ENCODE results near the gene UMAD1. TPM values are rescaled to one million over a fixed set of nuclear protein-coding genes. Genes with fewer than 3 reads are reported as not detected.
"Not testable (repeated sequence)": the region's sequence is repeated elsewhere in the genome, so short reads cannot be mapped to it uniquely, and the experiment has no call there.

Gene UMAD1
- total RNA-seq, 1 donor from 2014 or later = 16.4 TPM

GRCh38 chr7:7820939-7821338 lies 180.4 kb downstream of the UMAD1 start:
- Histone ChIP-seq H3K27ac (replicated peaks) (no peak overlapping the region), H3K27me3 (ENCODE audit: low read depth) (no peaks in the 10 kb centered on the region), H3K4me1 (no peaks in the 10 kb centered on the region), H3K9me3 (replicated peaks) (no peaks in the 10 kb centered on the region), H3K36me3 (no peaks in the 10 kb centered on the region), H3K4me3 (no peak overlapping the region)
- intact Hi-C loops (cut with micrococcal nuclease) = no loop called here
- TF ChIP-seq CTCF (IDR thresholded peaks at IDR 0.05; ENCODE audit: borderline replicate concordance) = no peak
- DNase-seq = no peak

DNA sequence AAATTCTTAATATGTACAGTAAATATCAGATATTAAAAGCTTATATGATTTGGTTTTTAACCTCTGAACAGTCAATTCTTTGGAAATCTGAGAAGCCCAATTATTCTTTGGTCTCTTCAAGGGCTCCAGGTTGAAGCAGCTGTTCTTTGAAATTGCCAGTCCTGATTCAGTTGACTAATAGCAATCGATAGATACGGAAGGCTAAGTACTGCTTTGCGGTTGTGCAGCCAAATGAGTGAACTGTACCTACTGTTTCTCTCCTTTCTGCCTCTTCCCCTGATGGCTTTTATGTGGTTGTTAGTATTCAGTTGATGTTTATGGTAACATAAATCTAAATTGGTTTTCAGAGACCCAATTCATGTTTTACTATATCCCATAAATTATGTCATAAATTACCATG lies 181.0 kb downstream of the UMAD1 start:
- no peaks in the 10 kb centered on the region for H3K4me1 ChIP-seq
- no peaks in the 10 kb centered on the region for H3K27me3 ChIP-seq (ENCODE audit: low read depth)
- intact Hi-C loops (cut with micrococcal nuclease) = no loop called here
- no peak for TF ChIP-seq CTCF (IDR thresholded peaks at IDR 0.05; ENCODE audit: borderline replicate concordance)
- H3K36me3 ChIP-seq = no peaks in the 10 kb centered on the region
- no peaks in the 10 kb centered on the region for H3K9me3 ChIP-seq (replicated peaks)
- no peak overlapping the region for H3K4me3 ChIP-seq
- no peak overlapping the region for H3K27ac ChIP-seq (replicated peaks)
- DNase-seq = no peak

- H3K36me3 ChIP-seq; H3K27ac ChIP-seq (replicated peaks); H3K4me3 ChIP-seq; H3K27me3 ChIP-seq (ENCODE audit: low read depth); H3K9me3 ChIP-seq (replicated peaks); intact Hi-C loops (cut with micrococcal nuclease); H3K4me1 ChIP-seq; DNase-seq: not testable (repeated sequence)
Observed at GRCh38 chr7:7825294-7825693, 184.7 kb downstream of the UMAD1 start.

GRCh38 chr7:7829667-7830066 lies 189.1 kb downstream of the UMAD1 start:
- Histone ChIP-seq H3K36me3 (no peaks in the 10 kb centered on the region), H3K4me3 (no peak overlapping the region), H3K27ac (replicated peaks) (no peak overlapping the region), H3K27me3 (ENCODE audit: low read depth) (no peaks in the 10 kb centered on the region), H3K4me1 (no peaks in the 10 kb centered on the region), H3K9me3 (replicated peaks) (no peaks in the 10 kb centered on the region)
- no peak for TF ChIP-seq CTCF (IDR thresholded peaks at IDR 0.05; ENCODE audit: borderline replicate concordance)
- intact Hi-C loops (cut with micrococcal nuclease) = no loop called here
- DNase-seq = no peak

DNA sequence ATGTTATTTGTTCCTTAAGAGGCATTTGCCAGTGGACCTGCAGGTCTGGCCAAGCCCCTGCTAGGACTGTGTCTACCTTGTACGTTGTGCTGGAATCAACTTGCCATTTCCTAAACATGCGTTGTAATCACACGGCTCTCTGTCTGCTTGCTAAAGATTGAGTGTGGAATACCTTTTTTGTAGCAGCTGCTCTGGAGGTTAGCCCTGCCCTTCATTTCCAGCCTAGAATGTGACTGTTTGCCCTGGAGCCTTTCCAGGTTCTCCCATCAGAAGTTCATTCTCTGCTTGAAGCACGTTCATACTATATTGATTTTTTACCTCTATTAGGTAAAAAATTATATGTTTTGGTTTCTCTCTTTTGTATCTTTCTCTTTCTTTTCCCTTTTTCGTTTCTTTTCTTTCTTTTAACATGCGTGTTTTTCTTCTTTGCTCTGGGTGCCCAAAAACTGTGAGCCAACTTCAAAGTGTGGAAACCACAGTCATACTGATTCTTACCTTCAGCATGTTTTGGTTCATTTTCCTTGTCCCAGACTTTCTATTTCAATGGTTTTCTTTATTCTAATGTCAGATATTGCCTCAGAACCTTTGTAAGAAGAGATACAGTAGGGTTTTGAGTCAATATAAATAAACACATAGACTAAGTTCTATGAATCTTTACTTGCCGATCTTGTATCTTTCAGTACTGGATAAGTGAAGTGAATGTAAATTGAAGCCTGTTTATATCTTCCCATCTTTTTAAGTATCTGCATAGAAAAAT lies 189.7 kb downstream of the UMAD1 start:
- intact Hi-C loops (cut with micrococcal nuclease) = no loop called here
- Histone ChIP-seq H3K9me3 (replicated peaks) (no peaks in the 10 kb centered on the region), H3K4me1 (no peaks in the 10 kb centered on the region), H3K4me3 (no peak overlapping the region), H3K27ac (replicated peaks) (no peak overlapping the region), H3K36me3 (no peaks in the 10 kb centered on the region), H3K27me3 (ENCODE audit: low read depth) (no peaks in the 10 kb centered on the region)
- DNase-seq = no peak
- no peak for TF ChIP-seq CTCF (IDR thresholded peaks at IDR 0.05; ENCODE audit: borderline replicate concordance)

DNA sequence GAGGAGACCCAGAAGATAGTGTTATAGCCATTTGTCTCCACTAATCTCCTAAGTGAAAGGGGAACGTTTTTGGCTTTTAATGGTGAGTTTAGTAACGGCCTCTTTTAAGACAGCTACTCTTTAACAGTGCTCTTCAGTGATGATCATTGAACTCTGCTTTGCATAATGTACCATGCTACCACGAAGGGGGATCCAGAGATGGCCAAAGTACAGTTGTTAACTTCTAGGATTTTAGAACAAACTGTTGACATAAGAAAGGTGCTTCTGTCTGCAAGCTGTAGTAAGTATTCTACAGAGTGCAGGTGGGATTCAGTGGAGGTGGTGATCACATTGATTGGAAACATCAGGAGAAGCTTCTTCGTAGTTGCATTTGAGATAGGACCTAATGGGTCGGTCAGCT lies 192.0 kb downstream of the UMAD1 start:
- Histone ChIP-seq H3K27me3 (ENCODE audit: low read depth) (no peaks in the 10 kb centered on the region), H3K27ac (replicated peaks) (no peak overlapping the region), H3K36me3 (no peaks in the 10 kb centered on the region), H3K9me3 (replicated peaks) (no peaks in the 10 kb centered on the region), H3K4me1 (no peaks in the 10 kb centered on the region), H3K4me3 (no peak overlapping the region)
- no peak for DNase-seq
- no peak for TF ChIP-seq CTCF (IDR thresholded peaks at IDR 0.05; ENCODE audit: borderline replicate concordance)
- intact Hi-C loops (cut with micrococcal nuclease) = no loop called here
